GM10847 (cell line): Measurements from ENCODE around the gene CRACR2A.

Experiments used
- POLR2A ChIP-seq: IDR thresholded peaks from 2 replicates; pipeline ENCODE4 v1.6.1; 2011; ENCODE audit not compliant: insufficient read length; ENCODE audit errors: extremely low read depth

The CRACR2A gene

DNA sequence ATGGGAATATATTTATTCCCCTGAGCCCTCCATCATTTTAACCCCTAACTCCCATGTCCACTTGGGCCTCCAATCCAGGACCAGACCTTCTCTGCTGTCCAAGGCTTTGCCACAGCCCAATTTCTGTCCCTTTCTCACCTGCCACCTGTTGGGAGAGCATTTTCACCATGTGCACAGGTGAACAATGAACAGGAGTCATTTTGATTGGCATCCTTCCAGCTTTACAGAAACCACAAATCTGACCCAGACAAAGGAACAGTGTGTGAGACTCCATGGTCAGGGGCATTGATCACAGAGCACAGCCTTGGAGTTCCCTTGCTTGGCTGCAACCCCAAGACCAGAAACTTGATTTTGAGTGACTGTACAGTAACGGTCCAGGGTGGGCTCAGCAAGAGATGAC is 91.9 kb downstream of the CRACR2A start:
- TF ChIP-seq POLR2A: no peak

DNA sequence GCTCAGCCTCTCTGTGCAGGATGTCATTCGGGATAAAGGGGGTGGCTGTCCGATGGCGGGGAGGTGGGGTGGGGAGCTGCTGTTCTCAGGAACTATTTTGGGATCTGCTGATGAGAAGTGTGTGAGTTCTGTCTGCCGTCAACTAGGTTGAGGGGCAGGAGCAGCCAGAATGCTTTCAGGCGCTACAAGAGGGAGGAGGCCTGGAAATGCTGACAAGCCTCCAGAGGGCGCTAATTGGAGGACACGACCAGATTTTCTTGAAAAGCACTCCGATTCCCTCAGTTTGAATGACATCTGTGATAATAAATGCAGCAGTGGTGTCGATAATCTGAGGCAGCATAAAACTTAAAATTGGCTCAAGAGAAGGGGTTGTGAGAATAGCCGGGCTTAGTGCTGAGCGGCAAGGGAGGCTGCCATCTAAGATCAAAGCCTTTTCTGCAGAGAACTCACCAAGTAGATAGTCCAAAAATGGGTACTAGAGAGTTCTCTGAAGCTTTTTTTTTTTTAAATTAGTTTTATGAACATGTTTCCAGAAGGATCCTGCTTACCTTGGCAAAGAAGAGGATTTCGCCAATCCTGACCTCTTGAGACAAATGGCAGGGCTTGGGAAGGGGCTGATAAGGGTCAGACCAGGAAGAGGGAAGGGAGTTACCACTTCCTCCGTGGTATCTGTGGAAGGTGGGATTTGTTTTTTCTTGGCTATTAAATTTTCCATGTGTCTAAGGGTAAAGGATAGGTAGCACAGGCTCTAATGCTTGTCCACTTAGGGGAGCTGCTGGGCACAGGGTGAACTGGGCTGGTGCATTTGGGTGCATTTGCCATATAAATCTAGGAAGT is 94.4 kb downstream of the CRACR2A start:
- no peak for TF ChIP-seq POLR2A

DNA sequence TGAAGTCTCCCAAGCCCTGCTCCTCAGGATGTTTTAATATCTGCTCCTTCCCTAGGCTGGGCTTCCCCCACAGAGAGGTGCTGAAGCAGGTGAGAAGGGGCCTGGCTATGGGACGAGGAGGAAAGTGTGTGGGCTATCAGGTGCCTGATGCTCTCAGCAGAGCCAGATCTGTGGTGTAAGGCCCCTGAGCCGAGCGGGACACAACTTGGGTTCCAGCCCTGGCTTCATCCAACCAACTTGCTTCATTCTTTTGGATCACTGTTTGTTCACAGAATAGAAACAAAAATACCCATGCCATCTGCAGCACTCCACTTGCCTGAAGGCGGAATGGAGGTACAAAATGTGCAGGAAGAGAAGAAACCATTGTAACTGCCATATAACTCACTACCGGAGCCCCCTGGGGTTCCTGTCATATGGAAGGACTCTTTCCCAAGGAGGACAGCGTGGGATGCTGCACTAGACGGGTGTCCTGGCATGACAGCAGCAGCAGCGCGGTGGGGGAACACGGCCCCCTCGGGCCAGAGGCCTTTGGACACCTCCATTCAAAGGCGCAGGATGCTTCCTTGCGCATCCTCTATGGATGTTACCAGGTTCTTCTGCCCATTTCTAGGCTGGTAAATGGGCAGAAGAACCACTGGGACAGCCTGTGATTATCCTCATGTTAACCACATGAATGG is 95.8 kb downstream of the CRACR2A start:
- no peak for TF ChIP-seq POLR2A

DNA sequence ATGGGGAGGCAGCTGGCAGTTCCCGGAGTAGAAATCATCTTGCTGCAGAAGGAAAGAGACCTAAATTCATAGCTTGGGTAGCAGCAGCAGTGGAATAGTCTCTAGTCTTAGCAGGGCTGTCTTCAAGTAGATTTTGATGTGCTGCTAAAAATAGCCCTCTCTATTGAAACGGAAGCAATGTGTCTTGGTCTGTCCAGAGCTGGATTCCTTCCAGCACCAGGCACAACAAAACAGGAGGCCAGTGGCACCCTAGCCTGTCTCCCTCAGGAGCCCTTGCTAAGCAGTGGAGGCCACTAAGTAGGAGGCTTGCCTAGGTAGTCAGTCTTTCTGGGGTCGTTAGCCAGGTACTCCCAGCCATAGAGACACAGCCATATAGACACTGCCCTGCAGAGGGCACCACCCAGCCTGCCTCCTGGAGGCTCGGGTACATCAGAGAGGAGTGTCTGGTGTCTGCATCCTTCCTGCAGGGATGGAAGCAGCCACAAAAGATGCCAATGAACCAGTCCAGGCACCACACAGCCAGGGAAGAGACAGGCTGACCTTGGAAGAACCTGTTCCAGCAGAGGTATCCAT is 97.5 kb downstream of the CRACR2A start:
- TF ChIP-seq POLR2A: no peak

DNA sequence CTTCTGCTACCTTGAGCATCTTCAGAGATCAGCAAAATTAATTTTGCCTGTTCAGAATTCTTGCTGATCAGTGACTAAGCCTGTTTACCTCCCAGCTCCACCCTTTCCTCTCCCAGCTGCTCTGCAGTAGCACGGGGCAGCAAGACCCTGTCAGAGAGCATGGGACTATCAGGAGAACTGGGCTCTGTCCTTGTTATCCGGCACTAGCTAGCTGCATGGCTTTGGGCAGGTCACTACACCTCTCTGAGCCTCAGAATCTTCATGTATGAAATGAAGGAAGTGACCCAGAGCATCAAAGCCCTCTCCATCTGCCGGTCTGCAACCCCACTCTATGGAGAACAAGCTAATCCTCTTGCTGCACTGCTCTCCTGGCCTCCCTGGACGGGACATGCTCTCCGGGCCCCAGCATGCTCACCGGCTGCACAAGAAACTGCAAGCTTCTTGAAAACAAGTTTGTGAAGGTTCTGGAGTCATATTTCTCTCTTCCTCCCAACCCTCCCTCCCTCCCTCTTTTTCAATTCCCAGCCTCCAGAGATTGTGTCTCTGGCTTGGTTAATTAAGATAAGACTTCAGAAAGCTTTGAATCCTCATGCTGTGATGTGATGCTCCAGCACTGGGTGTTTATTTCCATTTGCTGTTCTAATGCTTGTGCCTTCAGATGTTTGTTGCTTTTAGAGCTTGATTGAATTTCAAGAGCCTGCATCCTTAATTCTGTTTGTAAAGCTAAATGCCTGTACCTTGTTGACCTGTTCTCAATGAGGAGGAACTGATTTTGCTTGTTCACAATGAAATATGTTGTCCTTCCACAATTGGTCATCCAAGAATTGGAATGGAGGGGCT is 101.1 kb downstream of the CRACR2A start:
- TF ChIP-seq POLR2A: no peak

DNA sequence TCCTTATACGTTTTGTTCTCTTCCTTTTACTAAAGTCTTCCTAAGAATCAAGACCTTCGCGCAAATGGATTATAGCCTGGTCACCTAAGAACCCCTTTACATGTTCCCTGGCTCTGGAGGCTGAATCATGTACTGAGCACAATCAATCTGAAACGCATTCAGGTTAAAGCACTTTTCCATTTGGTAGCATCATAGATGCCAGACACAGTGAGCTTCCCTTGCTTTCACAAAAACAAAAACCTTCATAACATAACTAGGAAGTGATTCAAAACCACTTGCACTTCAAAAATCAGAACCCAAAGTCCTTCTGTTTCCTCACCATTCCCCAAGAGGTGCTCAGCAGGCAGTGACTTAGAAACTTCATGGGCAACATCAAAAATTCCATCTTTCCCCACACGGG is 105.4 kb downstream of the CRACR2A start:
- TF ChIP-seq POLR2A: no peak

GRCh38 chr12:3646561-3647241 is 106.2 kb downstream of the CRACR2A start:
- TF ChIP-seq POLR2A: no peak

DNA sequence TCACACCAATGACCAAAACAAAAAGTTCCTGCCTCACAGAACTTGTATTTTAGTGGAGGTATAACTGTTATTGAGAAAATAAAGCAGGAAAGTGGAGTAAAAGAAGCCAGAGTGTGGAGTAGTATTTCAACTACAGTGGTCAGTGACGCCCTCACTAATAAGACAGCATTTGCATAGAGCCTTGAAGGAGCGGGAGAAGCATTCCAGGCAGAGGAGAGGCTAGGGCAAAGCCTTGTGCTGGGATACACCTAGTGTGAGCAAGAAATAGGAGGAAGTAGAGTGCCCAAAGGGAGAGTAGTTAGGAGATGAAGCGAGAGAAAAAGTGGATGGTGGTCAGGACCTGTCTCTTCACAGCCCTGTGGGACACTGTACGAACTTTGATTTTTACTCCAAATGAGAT is 107.8 kb downstream of the CRACR2A start:
- TF ChIP-seq POLR2A: no peak

DNA sequence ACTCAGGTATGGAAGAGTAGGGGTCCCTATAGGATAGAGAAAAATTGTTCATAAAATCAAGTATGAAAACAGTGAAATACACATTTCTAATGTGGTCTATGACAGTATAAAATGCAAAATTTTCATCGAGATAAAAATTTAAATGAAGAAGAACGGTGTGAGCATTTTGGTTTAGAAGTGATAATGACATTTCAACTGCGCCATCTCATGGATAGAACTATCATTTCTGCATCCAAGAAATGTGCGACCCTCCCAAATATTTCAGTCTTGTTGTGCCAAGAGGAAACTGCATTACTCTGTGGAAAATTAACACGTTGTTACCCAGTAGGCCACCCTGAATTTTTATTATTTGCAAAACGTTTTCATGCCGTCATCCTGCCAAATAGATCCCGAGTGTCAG is 108.8 kb downstream of the CRACR2A start:
- no peak for TF ChIP-seq POLR2A

DNA sequence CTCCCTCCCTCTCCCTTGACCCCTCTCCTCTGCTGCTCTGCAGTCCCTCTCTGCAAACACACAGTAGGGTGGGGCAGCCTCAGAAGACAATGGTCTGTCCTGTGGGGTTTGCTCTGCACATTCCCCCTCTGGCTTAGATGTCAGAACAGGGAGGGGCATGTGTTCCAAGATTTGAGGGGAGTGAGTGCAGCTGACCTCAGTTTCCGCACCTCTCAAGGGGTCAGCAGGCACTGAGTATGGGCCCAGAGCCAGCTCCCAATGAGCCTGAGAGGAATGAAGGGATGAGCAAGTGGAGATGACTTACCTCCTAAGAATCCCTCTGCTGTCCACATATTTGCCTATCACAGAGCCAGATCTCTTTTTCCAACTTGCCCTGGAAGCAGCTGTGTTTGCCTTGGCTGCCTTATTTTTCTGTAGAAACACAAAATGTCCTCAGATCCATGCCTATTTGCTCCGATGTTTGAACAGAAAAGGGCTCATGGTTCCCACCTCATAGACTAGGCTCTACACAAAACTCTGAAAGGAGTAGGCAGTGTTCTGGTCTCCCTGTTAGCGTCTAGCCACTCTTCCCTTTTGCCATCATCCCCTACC is 111.4 kb downstream of the CRACR2A start:
- no peak for TF ChIP-seq POLR2A

- TF ChIP-seq POLR2A: no peak
Observed at GRCh38 chr12:3636328-3636727, 116.6 kb downstream of the CRACR2A start.

- TF ChIP-seq POLR2A: no peak
Observed at GRCh38 chr12:3634348-3634747, 118.6 kb downstream of the CRACR2A start.

DNA sequence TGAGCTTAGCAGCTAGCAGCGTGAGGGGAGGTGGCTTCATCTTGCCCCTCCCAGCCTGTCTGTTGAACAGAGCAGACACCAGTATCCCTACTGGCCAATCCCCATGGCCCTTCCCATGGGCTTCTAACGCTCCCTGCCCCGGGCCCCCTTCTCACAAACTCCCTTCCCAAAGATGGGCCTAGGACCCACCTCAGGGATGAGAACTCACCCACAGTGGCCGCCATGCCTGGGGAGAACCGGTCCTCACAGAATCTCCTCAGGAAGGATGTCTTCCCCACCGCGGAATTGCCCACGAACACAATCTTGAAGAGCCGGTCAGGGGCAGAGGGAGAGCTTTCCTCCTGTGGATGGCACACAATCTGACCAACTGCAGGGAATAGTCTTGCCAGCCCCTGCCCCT is 119.5 kb downstream of the CRACR2A start:
- TF ChIP-seq POLR2A: no peak

DNA sequence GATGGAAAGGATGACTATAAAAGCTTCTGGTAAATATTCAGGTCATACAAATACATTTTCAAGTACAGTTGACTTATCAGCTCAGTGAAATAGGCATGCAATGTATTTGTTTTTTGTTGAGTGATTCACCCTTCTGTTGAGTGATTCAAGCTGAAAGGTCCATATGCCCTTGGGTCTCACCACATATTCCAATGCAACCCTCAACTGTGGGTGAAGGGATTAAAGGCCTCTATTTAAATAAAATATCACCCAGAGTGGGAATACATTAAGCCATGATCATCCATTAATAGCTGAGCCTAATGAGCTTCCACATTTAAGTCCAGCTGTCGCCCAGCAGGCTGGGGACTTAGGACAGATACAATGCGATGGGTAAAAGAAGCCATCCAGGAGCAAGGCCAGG is 120.2 kb downstream of the CRACR2A start:
- TF ChIP-seq POLR2A: no peak

DNA sequence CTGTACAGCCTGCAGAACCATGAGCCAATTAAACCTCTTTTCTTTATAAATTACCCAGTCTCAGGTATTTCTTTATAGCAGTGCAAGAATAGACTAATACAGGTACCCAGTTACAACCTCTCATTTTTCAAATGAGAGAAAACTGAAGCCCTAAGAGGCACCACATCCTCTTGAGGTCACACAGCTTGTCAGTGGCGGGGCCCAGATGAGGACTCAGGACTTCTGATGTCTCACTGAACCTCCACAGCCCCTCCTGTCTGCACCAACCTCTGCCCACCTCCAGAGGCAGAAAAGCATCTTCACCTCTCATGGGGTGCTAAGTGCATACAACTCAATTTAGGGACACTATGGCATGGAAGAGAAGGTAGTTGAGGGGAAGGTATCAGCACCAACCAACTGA is 120.7 kb downstream of the CRACR2A start:
- no peak for TF ChIP-seq POLR2A

GRCh38 chr12:3631759-3632158 is 121.2 kb downstream of the CRACR2A start:
- TF ChIP-seq POLR2A: no peak
